ENCODE results near the gene ENTHD1. TPM values are rescaled to one million over a fixed set of nuclear protein-coding genes. Genes with fewer than 3 reads are reported as not detected.

The ENTHD1 gene
- total RNA-seq, 1 donor from 2014 or later = not detected

DNA sequence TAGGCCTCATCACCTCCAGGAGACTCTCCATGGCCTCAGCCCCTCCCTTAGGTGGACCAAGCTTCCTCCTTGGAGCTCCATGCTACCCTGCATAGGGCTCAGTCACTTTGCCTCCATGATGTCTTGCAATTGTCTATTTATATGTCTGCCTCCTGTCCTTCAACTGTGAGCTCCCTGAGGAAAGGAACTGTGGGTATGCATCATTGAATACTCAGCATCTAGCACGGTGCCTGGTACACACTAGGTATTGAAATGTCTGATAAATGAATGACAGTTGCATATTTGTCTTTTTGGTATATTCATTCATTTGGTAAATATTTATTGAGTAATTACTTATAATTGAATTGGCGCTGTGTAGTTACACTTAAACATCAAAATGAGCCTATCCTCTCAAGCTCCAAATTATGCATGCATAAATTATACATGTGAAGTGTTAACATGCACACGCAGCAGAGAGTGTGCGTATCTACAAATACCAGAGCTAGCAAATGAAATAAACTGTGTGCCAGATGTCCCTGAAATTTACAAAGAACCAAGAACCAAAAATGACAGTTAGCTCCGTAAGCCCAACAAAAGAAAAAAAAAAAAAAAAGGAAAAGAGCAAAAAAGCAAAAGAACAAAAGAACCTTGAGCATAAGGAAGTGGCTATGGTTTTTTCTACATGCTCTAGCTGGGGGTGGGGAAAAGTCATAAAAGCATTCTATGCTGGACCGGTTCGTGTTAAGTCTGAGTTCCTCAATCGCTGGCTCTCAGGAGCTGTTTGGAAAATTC, 32.5 kb upstream of the ENTHD1 start:
- intact Hi-C loops (cut with DNase I) = no loop called here
- no peak for DNase-seq (ENCODE audit: low spot score)

DNA sequence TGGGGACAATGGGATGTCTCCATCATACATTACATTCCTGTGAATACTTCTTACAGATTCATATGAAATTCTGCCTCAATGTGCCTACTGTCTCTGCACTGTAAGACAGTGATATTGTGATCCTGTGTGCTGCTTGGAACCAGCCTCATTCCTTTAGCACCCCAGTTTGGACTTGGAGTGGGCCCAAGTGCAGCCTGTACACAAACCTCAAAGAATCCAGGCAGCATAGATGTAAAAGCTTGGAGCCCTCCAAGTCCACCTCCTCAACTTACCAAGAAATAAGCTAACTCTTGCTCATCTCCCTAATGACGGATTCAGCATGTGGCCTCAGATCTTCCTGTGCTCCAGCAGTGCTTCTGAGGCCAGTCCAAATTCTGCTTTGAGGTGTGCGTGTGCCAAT, 31.7 kb upstream of the ENTHD1 start:
- no peak for DNase-seq (ENCODE audit: low spot score)
- intact Hi-C loops (cut with DNase I) = no loop called here

DNA sequence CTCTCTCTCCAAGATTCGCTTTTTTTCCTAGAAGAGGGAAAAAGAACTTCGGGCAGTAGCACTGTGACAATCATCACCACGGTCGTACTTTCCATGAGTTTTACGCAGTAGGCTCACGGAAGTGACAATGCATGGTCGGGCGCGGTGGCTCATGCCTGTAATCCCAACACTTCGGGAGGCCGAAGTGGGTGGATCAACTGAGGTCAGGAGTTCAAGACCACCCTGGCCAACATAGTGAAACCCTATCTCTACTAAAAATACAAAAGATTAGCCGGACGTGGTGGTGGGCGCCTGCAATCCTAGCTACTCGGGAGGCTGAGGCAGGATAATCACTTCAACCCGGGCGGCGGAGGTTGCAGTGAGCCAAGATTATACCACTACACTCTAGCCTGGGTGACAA, 30.7 kb upstream of the ENTHD1 start:
- intact Hi-C loops (cut with DNase I) = no loop called here
- no peak for DNase-seq (ENCODE audit: low spot score)

DNA sequence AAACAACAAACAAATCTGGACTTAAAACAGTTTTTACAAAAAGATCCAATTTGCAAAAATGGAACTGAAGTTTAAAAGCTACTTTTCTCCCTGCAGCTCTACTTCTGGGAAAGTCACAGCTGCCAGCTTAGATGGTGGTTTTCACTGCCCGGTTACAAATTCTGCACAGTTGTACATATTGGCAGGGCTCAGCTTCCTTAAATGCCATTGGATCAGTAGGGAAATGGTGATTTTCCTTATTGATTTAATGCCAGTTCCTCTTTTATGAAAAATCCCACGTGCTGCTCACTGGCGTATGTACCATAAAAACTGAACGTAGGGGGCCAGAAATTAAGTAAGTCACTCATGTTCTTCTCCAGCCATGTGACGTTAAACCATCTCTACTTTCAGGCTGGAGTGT, 30.1 kb upstream of the ENTHD1 start:
- intact Hi-C loops (cut with DNase I) = no loop called here
- DNase-seq (ENCODE audit: low spot score) = no peak

DNA sequence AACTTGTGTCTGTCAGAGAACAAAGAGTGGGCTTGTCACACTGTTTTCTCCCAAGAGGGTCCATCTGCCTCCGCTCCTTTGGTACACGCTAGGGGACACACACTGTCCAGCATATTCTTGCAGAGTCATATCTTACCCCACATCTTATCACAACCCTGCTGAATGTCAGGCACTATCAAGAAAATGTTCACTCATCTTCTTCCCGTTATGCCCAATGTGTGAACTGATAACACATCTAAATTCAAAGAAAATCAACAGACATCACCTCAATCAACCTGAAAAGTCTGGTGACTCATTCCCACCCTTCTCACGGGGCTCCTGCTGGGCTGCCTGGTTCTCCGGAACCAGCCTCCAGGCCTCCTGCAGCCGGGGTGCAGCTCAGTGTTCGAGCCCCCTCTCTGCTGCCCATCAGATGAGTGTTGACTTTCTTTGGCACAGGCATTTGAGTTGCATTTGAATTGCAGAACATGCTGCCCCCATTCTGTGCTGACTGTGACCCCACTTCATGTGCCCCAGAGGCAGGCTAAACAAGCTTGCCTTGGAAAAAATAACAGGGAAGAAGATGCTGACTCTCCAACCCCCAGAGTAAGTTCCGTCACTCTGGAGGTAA, 26.7 kb upstream of the ENTHD1 start:
- intact Hi-C loops (cut with DNase I) = no loop called here
- no peak for DNase-seq (ENCODE audit: low spot score)

DNA sequence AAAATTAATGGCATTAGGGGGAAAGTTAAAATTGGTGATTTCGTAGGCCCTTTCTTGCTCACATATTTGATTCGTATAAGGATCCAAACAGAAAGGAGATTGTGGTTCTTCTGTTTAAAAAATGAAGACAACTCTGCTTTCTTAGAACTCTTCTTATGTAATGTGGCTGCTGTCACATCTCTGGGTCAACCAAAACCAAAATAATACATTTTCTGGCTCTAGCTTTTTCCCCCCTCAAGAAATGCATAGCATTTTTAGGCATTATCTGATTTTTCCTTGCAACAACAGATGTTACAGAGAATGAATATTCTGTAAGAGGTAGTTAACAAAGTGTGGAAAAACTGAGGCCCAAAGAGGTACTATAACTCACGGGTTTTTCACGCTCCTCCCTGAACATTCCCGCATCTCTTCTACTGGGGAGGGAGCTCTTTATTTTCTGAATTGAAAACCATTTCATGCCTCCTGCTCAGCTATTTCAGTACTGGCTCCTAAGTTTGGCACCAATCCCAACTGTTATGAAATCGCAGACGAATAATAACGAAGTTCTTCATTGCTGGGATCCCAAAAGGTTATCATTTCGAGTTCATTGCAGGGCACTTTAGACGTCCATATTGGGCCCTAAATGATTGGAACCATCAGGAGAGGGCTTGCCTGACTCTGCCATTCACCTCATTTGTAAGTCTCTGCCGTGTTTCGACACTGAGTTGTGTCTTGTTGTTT, 24.4 kb upstream of the ENTHD1 start:
- DNase-seq (ENCODE audit: low spot score) = no peak
- intact Hi-C loops (cut with DNase I) = no loop called here

DNA sequence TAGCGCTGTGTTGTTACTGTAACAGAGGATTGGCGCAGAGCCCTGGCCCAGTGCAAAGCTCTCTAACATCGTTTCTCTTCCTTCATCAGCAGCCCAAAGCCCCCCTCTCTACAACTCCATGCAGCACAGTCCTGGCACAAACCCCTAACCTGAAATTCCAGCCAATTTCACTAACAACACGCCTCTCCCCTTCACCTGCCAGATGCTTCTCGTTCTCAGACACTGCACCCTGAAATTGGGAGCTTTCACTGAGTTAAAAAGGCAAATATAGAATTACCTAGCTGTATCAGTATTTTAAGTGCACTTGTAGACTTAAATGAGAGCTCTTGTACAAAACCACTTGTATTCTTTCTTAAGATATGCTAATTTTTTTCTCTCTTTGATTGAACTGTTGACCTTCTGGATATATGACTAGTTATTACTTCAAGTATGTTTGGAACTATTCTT, 23.7 kb upstream of the ENTHD1 start:
- intact Hi-C loops (cut with DNase I) = no loop called here
- no peak for DNase-seq (ENCODE audit: low spot score)

DNA sequence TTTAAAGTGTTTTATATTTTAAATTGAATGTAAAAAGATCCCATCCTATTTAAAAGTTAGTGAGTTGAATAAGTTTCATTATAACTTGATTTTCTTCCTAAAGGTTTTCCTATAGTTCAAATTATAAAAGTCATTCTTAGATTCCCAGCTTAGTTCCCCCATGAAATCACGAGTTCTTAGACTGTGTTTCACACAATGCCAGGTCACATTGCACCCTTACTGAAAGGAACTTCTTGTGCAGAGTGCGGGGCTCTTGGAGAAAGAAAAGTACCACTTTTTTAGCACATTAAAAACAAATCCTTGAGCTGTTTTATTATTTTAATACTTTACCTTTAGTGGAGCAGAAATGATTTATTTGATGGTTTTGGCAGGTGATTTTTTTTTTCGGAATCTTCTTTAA, 22.9 kb upstream of the ENTHD1 start:
- intact Hi-C loops (cut with DNase I) = no loop called here
- no peak for DNase-seq (ENCODE audit: low spot score)

DNA sequence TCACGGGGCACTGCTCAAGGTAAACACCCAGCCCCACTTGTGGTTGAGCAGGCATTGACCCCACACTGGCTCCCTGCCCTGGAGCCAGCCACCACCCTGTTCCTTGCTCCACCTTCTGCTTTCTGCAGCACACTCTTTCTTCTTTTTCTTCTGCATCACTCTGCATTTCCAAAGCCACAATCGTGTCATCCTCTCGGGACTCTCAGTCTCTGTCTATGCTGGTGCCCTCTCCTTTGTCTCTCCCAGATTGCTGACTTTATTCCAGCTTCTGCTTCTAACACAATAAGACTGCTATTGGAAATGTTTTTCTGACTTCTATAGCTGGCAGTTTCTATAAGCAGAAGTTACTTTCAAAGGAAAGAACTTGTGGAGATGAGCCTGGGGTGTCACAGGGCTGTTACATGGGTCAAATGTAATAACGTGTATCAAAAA, 21.8 kb upstream of the ENTHD1 start:
- DNase-seq (ENCODE audit: low spot score) = no peak
- intact Hi-C loops (cut with DNase I) = no loop called here

DNA sequence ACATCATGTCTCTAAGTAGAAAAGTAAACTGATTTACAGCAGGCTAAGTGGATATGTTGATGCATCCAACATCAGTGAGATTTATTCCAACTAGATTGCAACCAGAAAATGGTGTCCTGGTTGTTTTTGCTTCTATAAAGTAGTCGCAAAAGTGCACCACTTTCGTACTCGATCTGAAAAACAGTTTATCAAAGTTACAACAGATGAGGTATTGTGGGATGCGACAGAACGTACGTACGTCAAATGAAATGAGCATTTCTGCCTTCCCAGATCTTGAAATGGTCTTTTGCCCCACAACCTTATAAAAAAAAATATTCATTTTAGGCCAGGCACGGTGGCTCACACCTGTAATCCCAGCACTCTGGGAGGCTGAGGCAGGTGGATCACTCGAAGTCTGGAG, 21.0 kb upstream of the ENTHD1 start:
- intact Hi-C loops (cut with DNase I) = no loop called here
- no peak for DNase-seq (ENCODE audit: low spot score)

DNA sequence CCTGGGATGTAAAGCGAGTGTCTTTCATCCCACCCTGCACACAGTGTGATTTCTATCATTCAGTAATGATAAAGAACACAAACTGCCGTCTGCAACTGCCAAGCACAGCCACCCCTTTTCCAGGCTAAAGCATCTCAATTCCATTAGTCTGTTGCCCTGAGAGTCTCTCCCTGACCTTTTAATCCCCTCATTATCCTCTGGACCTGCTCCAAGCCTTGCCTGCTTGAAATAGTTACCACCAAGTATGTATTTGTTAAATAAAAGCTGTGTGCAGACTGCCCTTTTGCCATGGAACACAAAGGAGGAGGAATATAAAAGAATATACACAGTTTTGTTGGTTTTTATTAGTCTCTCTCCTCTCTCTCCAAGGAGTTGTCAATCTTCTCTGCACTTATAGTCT, 20.3 kb upstream of the ENTHD1 start:
- DNase-seq (ENCODE audit: low spot score) = no peak
- intact Hi-C loops (cut with DNase I) = no loop called here

DNA sequence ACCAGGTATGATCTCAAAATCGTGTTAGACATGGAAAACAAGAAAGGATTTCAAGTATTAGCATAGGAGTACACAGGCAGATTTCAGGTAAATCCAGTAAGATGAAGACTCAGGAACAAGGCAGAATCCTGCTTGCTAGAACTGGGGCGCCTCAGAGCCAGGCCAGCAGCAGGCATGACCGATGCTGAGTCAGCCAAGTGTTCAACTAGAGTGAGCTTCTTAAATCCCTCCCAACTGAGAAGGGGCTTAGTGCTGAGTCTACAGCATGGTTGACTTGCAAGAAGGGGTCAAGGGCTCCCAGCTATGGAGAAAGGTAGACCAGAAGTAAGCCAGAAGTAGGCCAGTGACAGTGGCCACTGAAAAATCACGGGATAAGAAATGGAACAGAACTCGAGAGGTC, 19.8 kb upstream of the ENTHD1 start:
- intact Hi-C loops (cut with DNase I) = no loop called here
- no peak for DNase-seq (ENCODE audit: low spot score)

DNA sequence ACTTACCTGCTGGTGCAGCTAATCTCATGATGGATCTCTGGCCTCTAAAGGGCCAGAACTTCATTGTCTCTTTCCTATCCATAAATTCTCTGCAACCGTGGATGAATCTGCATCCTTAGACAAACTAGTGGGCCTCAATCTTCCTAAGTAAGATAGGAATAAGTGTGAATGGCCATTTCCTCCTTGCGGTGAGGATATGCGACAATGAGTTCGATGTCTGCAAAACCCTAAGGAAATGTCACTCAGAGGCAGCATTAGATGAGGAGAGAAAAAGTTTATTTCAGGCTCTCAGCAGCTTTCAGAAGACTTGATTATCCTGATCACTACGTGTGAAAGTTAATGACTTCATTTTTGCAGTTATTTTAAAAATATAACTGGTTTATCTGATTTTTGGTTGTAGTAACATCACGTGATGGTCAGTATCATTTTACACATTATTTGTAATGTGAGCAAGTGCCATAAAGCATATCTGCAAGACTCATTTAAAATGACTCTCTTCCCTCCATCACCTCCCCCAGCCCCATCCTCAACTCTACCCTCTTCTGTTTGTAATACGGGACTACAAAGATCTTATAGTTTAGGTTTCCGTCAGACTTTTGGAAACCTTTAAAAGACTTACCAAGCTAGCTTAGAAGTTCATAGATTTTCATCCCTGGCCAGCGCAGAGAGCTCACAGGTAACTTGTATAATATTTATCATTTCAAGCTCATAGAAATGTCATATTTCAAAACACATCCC, 17.5 kb upstream of the ENTHD1 start:
- DNase-seq (ENCODE audit: low spot score) = no peak
- intact Hi-C loops (cut with DNase I) = no loop called here

DNA sequence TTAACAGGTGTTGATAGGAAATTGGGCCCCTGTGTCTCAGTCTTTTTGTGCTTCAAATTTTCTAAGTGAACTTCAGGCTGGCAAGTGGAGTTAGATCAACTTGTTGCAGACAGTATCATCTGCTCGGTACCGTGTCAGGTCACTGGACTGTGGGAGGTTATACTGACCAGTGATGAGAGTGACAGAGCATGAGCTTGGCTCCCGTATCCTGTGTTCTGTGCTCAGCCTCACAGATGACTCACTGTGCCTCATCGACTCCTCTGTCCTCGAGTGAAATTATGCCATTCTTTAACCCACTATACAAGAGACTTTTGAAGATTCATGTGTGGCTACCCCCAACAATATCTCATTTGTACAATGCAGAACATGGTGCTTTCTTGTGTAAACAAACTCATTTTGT, 15.2 kb upstream of the ENTHD1 start:
- DNase-seq (ENCODE audit: low spot score) = no peak
- intact Hi-C loops (cut with DNase I) = no loop called here

DNA sequence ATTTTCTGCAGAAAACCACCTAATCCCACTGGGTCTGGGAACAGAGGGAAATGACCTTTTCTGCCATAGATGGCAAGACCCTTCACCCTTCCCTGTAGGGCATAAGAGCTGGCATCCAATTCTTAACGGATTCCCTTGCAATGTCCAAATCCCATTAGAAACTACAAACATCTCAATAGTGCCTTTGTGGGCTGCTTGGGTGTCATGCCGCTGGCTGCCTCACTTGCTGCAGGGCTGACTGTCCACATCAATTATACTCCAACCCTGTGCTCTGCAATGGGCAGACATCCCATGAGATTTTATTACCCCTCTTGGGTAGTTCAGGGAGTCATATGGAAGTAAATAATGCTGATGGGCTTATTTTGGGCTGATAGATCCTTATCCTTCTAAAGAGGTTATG, 14.6 kb upstream of the ENTHD1 start:
- DNase-seq (ENCODE audit: low spot score) = no peak
- intact Hi-C loops (cut with DNase I) = no loop called here

DNA sequence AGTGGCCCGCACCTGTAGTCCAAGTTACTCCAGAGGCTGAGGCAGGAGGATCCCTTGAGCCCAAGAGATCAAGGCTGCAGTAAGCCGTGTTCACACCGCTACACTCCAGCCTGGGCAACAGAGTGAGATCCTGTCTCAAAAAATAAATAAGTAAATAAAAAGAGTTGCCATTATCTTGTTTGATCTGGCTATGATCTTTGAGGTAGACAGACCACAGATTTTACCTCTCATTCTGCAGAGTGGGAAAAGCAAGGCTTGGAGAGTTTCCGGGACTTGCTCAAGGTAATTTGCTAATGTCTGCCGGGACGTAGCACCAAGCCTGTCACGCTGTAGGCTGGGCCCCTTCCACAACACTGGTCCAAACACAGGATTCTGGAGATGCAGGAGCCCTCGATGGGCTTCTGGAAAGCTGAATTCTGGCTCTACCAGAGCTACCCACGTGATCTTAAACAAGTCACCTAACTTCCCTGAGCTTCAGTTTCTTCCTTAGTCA, 14.1 kb upstream of the ENTHD1 start:
- DNase-seq (ENCODE audit: low spot score) = no peak
- intact Hi-C loops (cut with DNase I) = no loop called here

DNA sequence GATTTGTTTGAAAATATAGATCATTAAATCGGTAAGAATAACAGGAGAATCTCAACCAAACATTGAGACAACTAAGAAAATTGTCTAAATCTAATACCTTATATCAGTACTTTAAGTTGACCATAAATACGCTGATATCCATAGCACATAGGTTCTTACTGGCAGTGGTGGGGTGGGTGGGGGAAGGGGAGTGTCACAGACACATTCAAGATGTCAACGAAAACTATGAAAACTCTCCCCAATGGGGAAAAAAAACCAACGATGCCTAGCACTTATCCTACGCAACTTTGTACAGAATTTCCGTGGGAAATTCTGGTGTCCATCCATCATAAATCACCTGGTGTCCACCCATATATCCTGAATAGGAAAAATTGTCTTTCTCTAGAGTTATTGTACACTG, 13.5 kb upstream of the ENTHD1 start:
- no peak for DNase-seq (ENCODE audit: low spot score)
- intact Hi-C loops (cut with DNase I) = no loop called here

DNA sequence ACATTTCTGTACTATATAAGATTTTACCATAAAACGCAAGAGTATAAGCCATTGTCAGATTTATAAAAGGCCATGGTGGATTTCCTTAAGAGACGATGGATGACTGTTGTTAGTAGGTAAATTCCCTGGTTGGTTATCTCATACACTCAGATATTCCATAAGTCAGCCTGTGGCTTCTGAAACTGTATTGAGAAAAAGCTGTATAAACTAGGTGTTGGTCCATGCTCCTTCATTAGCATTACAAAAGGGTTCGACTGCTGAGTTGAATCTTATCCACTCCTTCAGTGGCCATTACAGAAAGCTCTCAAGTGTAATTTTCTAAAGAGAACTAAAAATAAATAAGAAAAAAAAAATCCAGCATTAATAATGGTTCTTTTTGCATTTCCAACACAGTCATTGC, 12.6 kb upstream of the ENTHD1 start:
- DNase-seq (ENCODE audit: low spot score) = no peak
- intact Hi-C loops (cut with DNase I) = no loop called here

DNA sequence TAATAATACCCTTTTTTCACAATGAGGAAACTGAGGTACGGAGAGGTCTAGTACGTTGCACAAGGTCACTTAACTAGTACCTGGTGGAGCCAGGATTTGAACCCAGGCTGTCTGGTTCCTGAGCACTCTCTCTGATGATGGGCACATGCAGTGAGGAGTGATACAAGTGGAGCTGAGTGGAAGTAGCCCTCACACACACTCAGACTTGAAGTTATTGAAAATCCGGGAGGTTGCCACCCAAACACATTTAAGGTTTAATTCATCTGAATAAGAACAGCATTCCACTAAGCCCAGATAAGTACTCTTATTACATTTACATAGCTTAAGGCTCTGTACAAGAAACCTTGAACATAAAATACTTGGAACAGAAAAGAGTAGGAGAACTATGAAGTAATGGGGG, 12.1 kb upstream of the ENTHD1 start:
- intact Hi-C loops (cut with DNase I) = no loop called here
- DNase-seq (ENCODE audit: low spot score) = no peak

DNA sequence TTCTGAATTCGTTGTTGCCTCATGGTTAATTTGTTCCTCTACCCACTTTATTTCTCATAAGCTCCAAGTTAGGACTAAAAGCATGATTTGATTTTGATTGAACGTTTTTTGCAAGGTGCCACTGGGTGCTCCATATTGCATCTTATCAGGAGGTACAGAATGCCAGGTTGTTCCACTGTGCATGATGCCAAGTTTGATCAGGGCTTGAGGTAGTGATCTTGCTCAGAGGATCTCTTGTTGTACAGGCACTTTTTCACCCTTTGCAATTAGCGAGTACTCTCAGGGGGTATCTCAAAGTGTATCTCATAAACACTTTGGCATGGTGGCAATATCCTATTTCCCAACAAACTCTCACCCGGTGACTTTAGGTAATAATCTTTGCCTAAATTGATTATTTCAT, 11.3 kb upstream of the ENTHD1 start:
- DNase-seq (ENCODE audit: low spot score) = no peak
- intact Hi-C loops (cut with DNase I) = no loop called here
